Endometrial microvascular endothelial cells (primary cell): ENCODE data around the gene NEK6. TPM values are rescaled to one million over a fixed set of nuclear protein-coding genes. Genes with fewer than 3 reads are reported as not detected.

Experiments
- in situ Hi-C: cut with HindIII; loops from 2 replicates; pipeline ENCODE4 v1.10.0; 2017; ENCODE audit warnings: low sequenced_read_pairs, low pct_unique_long_range_greater_than_20kb; ENCODE audit errors: inconsistent ontology term
- total RNA-seq: library from RNA; depleted of rRNA; stranded (reverse); fragments of >200 nt; gene quantifications from one replicate; pipeline ENCODE4 v1.2.3, GENCODE V29; 2015; ENCODE audit errors: inconsistent ontology term

NEK6 gene
- total RNA-seq = 40.0 TPM

- in situ Hi-C loops = no loop called here
Observed at GRCh38 chr9:124257844-124258606, at the start of gene NEK6. Gene NEK6 (plus strand): TSS chr9:124257949. CDS start chr9:124301965, 44,016 bp downstream.

- in situ Hi-C loops = loop anchor here (25.0 kb wide), 1 partner anchor 104 kb away; no protein-coding TSS in a partner anchor
Observed at GRCh38 chr9:124208571-124208970, 49.2 kb upstream of the NEK6 start.

DNA sequence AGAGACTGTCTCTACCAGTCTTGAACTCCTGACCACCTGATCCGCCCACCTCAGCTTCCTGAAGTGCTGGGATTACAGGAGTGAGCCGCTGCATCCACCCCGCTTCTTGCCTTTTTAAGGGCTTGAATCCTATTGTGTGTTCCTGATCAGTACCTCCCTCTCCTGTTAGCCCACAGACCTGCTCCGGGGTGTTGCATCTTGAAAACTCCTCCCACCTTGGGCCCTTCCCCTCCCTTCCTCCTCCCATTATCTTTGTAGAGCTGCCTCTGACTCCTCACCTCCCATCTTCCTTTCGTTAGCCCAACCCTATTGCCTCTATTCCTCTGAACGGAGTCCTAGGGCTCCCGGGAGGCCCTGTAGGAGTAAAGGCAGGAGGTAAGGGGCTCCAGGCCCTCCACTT is 48.5 kb upstream of the NEK6 start:
- in situ Hi-C loops = loop anchor here (25.0 kb wide), 1 partner anchor 103 kb away; no protein-coding TSS in a partner anchor

GRCh38 chr9:124209774-124210173 is 48.0 kb upstream of the NEK6 start:
- in situ Hi-C loops = loop anchor here (25.0 kb wide), 1 partner anchor 103 kb away; no protein-coding TSS in a partner anchor

- in situ Hi-C loops = loop anchor here (25.0 kb wide), 1 partner anchor 102 kb away; no protein-coding TSS in a partner anchor
Observed at GRCh38 chr9:124210697-124211096, 47.1 kb upstream of the NEK6 start.

DNA sequence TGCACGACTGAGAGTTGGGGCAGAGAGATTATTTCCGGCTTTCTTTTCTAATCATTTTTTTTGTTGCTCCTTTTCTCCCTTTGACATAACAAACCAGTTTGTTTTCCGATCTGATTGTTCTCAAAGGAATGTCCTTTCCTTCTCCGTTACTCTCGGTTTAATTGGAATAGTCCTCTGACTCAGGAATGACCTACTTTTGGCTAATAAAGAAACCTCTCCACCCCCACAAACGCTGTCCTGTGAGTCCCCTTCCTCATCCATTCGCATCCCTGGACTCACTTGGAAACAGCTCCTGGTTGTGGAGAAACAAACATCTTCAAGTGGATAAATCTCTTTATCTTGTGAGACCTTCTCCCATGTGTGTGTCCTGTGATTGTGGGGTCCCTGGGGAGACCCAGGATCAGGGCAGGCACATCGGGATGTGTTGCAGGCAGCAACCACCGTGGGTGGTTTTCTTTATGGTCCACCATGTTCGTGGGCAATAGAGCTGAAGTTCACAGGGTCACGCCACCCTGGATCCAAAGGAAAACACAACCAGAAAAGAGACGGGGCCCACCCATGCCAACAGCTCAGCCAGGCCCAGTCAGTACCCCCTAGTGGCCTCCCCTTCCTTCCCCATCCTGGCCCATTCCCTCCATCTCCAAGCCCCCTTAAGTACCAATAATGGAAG is 45.2 kb upstream of the NEK6 start:
- in situ Hi-C loops = loop anchor here (25.0 kb wide), 1 partner anchor 100 kb away; no protein-coding TSS in a partner anchor

DNA sequence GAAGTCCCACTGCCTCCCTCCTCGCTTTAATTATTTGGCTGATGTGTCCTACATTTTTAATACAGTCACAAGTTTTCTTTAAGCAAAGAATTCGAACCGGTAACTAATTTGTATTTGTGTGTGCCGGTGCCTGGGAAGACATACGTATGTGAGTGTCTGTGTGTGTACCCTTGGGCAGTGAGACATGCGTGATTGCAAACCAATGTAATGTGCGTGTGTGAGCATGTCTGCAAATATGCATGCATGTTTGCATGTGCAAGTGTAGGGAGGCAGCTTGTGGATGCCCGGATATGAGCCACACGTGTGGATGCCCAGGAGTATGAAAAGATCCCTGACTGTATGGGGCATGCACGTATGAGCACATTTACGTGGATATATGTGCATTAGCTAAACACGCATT is 44.4 kb upstream of the NEK6 start:
- in situ Hi-C loops = loop anchor here (25.0 kb wide), 1 partner anchor 99 kb away; no protein-coding TSS in a partner anchor

GRCh38 chr9:124214116-124214515 is 43.6 kb upstream of the NEK6 start:
- in situ Hi-C loops = loop anchor here (25.0 kb wide), 1 partner anchor 98 kb away; no protein-coding TSS in a partner anchor

GRCh38 chr9:124214596-124215367 is 43.0 kb upstream of the NEK6 start:
- in situ Hi-C loops = loop anchor here (25.0 kb wide), 1 partner anchor 98 kb away; no protein-coding TSS in a partner anchor

DNA sequence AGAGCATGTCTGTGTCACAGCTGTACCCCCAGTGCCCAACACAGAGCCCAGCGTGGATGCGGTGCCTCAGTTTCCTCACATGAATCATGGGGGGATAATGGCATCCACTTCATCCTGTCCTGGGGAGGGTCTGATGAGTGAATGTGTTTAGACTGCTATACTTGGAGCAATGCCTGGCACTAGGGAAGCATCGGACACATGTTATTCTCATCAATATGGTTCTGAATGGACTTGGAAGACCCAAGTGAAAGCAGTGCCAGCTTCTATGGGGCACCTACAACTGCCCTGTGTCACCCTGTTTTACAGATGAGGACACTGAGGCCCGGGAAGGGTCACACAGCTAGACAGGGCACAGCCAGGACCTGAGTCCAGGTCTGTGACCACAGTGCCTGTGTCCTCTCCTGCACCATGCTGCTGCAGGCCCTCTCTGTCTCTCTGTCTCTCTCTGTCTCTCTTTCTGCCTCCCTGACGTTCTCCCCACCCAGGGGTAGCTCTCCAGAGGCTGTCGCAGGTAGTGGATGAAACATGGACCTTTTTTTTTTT is 42.3 kb upstream of the NEK6 start:
- in situ Hi-C loops = loop anchor here (25.0 kb wide), 1 partner anchor 97 kb away; no protein-coding TSS in a partner anchor

DNA sequence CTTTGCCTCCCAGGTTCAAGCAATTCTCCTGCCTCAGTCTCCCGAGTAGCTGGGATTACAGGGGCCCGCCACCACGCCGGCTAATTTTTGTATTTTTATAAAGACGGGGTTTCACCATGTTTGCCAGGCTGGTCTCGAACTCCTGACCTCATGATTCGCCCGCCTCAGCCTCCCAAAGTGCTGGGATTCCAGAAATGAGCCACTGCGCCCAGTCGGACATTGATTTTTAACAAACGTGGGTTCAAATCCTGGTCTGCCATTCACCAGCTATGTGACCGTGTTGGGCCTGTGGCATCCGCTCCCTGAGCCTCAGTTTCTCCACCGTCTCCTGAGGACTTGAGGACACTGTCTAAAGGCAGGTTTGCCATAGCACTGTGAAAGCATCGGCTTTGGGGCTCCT is 41.8 kb upstream of the NEK6 start:
- in situ Hi-C loops = loop anchor here (25.0 kb wide), 1 partner anchor 96 kb away; no protein-coding TSS in a partner anchor

GRCh38 chr9:124216474-124217176 is 41.1 kb upstream of the NEK6 start:
- in situ Hi-C loops = loop anchor here (25.0 kb wide), 1 partner anchor 96 kb away; no protein-coding TSS in a partner anchor

DNA sequence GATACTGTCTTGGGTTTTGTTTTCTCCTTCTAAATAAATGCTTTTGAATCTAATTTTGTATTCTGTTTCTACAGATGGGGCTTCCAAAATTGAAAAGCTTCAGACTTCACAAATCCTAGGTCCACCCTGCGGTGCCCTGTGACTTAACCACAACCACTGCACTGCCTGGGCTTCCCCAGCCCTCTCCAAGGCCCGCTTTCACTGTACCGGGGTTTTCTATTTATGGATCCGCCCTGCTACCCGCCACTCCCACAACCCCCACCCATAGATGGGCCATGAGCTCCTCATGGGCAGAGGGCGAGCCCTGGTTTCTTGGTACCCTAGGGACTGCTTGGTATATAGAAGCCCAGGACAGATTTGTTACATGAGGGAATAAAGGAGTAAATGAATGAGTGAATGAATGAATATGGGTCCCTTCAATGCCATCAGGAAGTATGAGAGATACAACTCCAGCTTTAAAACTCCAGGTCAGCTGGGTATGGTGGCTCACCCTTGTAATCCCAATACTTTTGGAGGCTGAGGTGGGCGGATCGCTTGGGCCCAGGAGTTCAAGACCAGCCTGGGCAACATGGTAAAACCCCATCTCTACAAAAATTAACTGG is 39.8 kb upstream of the NEK6 start:
- in situ Hi-C loops = loop anchor here (25.0 kb wide), 1 partner anchor 94 kb away; no protein-coding TSS in a partner anchor

- in situ Hi-C loops = loop anchor here (25.0 kb wide), 1 partner anchor 94 kb away; no protein-coding TSS in a partner anchor
Observed at GRCh38 chr9:124218438-124218982, 39.2 kb upstream of the NEK6 start.

GRCh38 chr9:124218987-124219461 is 38.7 kb upstream of the NEK6 start:
- in situ Hi-C loops = loop anchor here (25.0 kb wide), 1 partner anchor 93 kb away; no protein-coding TSS in a partner anchor

DNA sequence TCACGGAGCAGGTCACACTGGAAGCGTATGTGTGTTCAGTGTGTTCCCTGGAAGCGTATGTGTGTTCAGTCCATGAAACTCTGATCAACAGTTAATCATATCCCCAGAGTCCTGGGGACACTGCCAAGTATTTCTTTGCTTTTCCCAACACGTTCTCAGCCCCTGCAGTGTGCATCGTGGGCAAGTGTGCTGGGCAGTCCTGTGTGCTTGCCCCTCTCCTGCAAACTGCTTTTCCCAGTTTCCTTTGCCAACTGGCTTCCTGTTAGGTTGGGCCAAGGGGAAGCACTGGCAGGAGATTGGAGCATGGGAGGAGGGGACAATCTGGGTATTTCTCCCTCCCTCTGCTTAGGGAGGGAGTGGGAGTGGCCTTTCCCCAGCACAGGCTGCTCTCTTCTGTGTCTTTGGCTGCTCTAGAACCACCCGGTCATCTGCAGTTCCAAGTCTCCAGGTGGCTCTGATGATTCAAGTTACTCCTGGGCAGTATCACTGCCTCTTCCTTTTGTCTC is 36.8 kb upstream of the NEK6 start:
- in situ Hi-C loops = loop anchor here (25.0 kb wide), 1 partner anchor 91 kb away; no protein-coding TSS in a partner anchor

DNA sequence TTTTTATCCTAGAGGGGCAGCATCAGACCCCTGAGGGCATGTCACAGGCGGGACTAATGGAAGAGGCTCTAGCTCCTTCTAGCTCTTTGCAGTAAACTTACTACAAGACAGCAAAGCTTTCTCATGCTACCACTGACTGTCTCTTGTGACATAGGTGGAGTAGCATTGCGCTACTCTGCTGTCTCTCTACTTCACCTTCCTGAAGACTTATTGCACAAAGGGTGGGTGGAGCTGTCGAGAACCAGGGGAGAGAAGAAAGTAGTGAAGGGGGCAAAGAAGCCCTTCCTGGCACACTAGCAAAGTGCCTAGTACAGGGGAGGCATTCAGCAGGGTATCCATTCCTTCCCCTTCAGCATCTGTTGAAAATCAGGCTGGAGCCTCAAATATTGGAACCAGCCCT is 36.1 kb upstream of the NEK6 start:
- in situ Hi-C loops = loop anchor here (25.0 kb wide), 1 partner anchor 91 kb away; no protein-coding TSS in a partner anchor
